Measurements from ENCODE around the gene CSMD2. TPM values are rescaled to one million over a fixed set of nuclear protein-coding genes. Genes with fewer than 3 reads are reported as not detected.
A peak's percentile ranks its signal among the peaks of the same experiment; 100 is the strongest.

Gene CSMD2
- total RNA-seq, 1 experiment from 2014 or later, result 2.8 TPM

GRCh38 chr1:33867684-33868083, 297.3 kb downstream of the CSMD2 start:
- intact Hi-C loops (cut with micrococcal nuclease; ENCODE audit: unreplicated experiment), result no loop called here
- no peaks in the 10 kb centered on the region for H3K36me3 ChIP-seq (ENCODE audit: insufficient read depth, low read length, poor library complexity, severe bottlenecking)
- ChIA-PET CTCF (no interaction called here), POLR2A (ENCODE audit: low non-redundant PET) (no interaction called here)
- H3K4me1 ChIP-seq (ENCODE audit: insufficient read depth, low read length, poor library complexity, severe bottlenecking), result peaks cover 4% of the 10 kb centered on the region
- no TSS peak for BruUV-seq (replicated peaks)
- DNase-seq (ENCODE audit: low spot score), result no peak
- no peak overlapping the region for H3K27ac ChIP-seq (ENCODE audit: low read depth, low read length, poor library complexity, severe bottlenecking)
- H3K4me3 ChIP-seq (ENCODE audit: low read depth, low read length, poor library complexity, severe bottlenecking), result no peak overlapping the region
- TF ChIP-seq, protein P1, sequence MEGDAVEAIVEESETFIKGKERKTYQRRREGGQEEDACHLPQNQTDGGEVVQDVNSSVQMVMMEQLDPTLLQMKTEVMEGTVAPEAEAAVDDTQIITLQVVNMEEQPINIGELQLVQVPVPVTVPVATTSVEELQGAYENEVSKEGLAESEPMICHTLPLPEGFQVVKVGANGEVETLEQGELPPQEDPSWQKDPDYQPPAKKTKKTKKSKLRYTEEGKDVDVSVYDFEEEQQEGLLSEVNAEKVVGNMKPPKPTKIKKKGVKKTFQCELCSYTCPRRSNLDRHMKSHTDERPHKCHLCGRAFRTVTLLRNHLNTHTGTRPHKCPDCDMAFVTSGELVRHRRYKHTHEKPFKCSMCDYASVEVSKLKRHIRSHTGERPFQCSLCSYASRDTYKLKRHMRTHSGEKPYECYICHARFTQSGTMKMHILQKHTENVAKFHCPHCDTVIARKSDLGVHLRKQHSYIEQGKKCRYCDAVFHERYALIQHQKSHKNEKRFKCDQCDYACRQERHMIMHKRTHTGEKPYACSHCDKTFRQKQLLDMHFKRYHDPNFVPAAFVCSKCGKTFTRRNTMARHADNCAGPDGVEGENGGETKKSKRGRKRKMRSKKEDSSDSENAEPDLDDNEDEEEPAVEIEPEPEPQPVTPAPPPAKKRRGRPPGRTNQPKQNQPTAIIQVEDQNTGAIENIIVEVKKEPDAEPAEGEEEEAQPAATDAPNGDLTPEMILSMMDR (conservative IDR thresholded peaks at IDR 0.05; ENCODE audit: low read depth, low read length), result no peak
- TF ChIP-seq EZH2 (IDR thresholded peaks at IDR 0.05; ENCODE audit: borderline replicate concordance, low read depth, low read length, poor library complexity, severe bottlenecking), result no peak
- H3K27me3 ChIP-seq (replicated peaks; ENCODE audit: insufficient read depth, low read depth, low read length, poor library complexity), result peaks cover 4% of the 10 kb centered on the region
- peaks cover under 1% of the 10 kb centered on the region for H3K9me3 ChIP-seq (ENCODE audit: low read depth, low read length, poor library complexity, severe bottlenecking)

DNA sequence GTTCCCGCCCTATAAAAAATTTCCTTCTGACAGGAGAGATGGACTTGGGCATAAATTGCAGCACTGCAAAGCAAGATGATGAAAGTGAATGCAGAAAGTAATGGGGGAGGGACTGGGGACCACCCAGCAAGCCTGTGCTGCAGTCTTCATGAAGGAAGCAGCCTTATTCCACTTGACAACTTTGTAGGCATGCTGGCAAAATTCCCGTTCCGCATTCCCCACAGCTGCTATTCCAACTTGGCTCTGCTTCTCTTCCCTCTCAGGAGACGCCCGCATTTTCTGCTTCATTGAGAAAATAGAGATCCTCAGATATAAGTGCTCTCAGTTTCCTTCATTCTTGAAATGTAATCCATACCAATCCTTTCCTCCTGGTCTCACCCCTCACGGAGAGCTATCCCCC, 298.7 kb downstream of the CSMD2 start:
- H3K27me3 ChIP-seq (replicated peaks; ENCODE audit: insufficient read depth, low read depth, low read length, poor library complexity), result peaks cover 4% of the 10 kb centered on the region
- no peak overlapping the region for H3K27ac ChIP-seq (ENCODE audit: low read depth, low read length, poor library complexity, severe bottlenecking)
- peak; percentile 21 for DNase-seq (ENCODE audit: low spot score)
- no peaks in the 10 kb centered on the region for H3K9me3 ChIP-seq (ENCODE audit: low read depth, low read length, poor library complexity, severe bottlenecking)
- no TSS peak for BruUV-seq (replicated peaks)
- H3K36me3 ChIP-seq (ENCODE audit: insufficient read depth, low read length, poor library complexity, severe bottlenecking), result no peaks in the 10 kb centered on the region
- POLR2A ChIA-PET (ENCODE audit: low non-redundant PET), result interaction anchor here (0.6 kb wide), 1 partner anchor 15 kb away, joined by 3 read pairs; no protein-coding TSS in a partner anchor
- TF ChIP-seq, protein P1 (conservative IDR thresholded peaks at IDR 0.05; ENCODE audit: low read depth, low read length), result no peak
- TF ChIP-seq EZH2 (IDR thresholded peaks at IDR 0.05; ENCODE audit: borderline replicate concordance, low read depth, low read length, poor library complexity, severe bottlenecking), result no peak
- no peak overlapping the region for H3K4me3 ChIP-seq (ENCODE audit: low read depth, low read length, poor library complexity, severe bottlenecking)
- intact Hi-C loops (cut with micrococcal nuclease; ENCODE audit: unreplicated experiment), result no loop called here
- CTCF ChIA-PET, result no interaction called here
- peaks cover 4% of the 10 kb centered on the region for H3K4me1 ChIP-seq (ENCODE audit: insufficient read depth, low read length, poor library complexity, severe bottlenecking)

GRCh38 chr1:33864460-33865389, 300.3 kb downstream of the CSMD2 start:
- Histone ChIP-seq H3K27ac (ENCODE audit: low read depth, low read length, poor library complexity, severe bottlenecking) (no peak overlapping the region), H3K4me1 (ENCODE audit: insufficient read depth, low read length, poor library complexity, severe bottlenecking) (peaks cover 4% of the 10 kb centered on the region), H3K27me3 (replicated peaks; ENCODE audit: insufficient read depth, low read depth, low read length, poor library complexity) (peaks cover 4% of the 10 kb centered on the region), H3K36me3 (ENCODE audit: insufficient read depth, low read length, poor library complexity, severe bottlenecking) (no peaks in the 10 kb centered on the region), H3K9me3 (ENCODE audit: low read depth, low read length, poor library complexity, severe bottlenecking) (no peaks in the 10 kb centered on the region), H3K4me3 (ENCODE audit: low read depth, low read length, poor library complexity, severe bottlenecking) (no peak overlapping the region)
- no TSS peak for BruUV-seq (replicated peaks)
- no peak for DNase-seq (ENCODE audit: low spot score)
- intact Hi-C loops (cut with micrococcal nuclease; ENCODE audit: unreplicated experiment), result no loop called here
- CTCF ChIA-PET, result interaction anchor here (0.6 kb wide), 1 partner anchor 119 kb away, joined by 4 read pairs; no protein-coding TSS in a partner anchor
- TF ChIP-seq, protein P1 (conservative IDR thresholded peaks at IDR 0.05; ENCODE audit: low read depth, low read length), result no peak
- no peak for TF ChIP-seq EZH2 (IDR thresholded peaks at IDR 0.05; ENCODE audit: borderline replicate concordance, low read depth, low read length, poor library complexity, severe bottlenecking)
- POLR2A ChIA-PET (ENCODE audit: low non-redundant PET), result no interaction called here
